Measurements from ENCODE around the gene CT47C1.

Gene CT47C1

DNA sequence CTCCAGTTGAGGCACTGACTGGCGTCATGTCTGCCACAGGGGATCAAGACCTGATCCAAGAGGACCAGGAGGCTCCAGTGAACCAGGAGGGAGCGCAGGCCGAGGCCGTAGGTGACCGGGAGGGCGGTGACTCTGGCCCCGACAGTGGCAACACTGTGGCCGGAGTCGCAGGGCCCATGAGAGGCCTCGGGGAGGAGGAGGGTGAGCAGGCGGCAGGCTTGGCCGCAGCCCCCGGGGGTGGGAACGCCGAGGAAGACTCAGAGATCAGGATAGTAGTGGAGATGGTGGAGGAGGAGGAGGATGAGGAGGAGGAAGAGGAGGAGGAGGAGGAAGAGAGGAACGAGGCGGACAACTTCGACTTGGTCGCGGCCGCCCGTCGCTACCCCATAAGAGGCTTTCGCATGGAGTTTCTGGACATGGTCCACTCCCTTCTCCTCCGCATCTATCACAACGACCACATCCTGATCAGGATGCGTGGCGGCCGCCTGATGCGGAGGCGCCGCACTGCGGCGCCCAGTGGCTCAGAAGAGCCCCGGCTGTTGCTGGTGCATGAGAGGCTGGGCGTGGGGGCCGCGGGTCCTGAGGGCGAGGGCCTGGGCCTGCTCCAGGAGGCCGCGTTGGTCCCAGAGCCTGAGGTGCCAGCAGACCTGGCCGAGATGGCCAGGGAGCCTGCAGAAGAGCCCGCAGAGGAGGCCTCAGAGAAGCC lies 560 bp downstream of the CT47C1 start:
- DNase-seq (ENCODE audit: low read depth in 3 of 3, low spot score in 1 of 3): no peak

DNA sequence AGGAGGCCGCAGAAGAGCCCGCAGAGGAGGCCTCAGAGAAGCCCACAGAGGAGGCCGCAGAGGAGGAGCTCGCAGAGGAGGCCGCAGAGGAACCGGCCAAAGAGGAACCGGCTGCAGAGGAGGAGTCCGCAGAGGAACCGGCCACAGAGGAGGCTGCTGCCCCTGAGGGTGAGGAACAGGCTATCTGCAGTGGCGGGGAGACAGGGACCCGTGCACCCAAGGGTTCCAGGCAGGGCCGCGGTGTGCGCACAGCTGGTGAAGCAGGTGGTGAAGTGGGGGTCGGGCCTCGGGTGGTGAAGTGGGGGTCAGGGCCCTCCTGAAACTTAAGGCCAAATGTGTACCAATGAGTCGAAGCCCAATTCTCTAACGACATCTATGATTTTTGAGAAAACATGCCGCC lies 1.1 kb downstream of the CT47C1 start:
- DNase-seq (ENCODE audit: low read depth in 3 of 3, low spot score in 1 of 3): no peak

GRCh38 chrX:119075270-119076025 lies 2.7 kb downstream of the CT47C1 start:
- no peak for DNase-seq (ENCODE audit: low read depth in 3 of 3, low spot score in 1 of 3)

GRCh38 chrX:119082278-119082677 lies 9.5 kb downstream of the CT47C1 start:
- no peak for DNase-seq (ENCODE audit: low read depth in 3 of 3, low spot score in 1 of 3)

GRCh38 chrX:119084766-119085165 lies 12.0 kb downstream of the CT47C1 start:
- no peak for DNase-seq (ENCODE audit: low read depth in 3 of 3, low spot score in 1 of 3)

DNA sequence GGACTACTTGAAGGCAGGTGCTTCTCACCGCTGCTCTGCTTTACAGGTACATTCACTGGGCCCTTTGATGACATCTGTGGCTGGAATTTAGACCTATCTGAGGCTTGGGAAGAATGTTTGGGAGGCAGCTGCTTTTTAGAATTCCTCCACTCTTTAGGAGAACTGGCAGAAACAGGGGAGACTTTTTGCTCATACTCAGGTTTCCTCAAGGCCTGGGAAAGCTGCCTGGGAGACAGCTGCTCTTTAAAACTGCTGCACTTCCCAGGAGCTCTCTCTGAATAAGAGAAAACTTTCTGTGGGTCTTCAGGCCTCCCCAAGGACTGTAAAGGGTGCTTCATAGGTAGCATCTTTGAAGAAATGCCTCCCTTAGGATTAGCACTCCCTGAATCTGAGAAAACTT lies 14.3 kb downstream of the CT47C1 start:
- DNase-seq (ENCODE audit: low read depth in 3 of 3, low spot score in 1 of 3): no peak

DNA sequence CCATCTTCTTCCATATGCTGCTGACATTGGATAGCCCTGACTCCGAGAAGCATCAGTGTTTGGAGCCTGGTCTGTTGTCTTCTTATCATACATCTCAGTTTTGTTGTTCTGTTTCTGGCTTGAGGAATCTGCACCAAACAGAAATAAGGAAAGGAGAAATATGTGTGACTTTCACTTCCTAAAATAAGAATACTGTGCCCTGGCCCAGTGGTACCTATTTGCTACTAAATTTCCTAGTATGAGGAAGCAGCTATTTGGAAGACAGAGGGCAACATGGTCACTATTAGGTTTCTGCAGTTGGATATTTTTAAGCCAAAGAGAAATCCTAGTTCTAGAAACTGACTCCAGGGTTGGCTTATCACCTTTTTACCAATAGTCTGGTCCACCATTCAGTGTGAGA lies 16.8 kb downstream of the CT47C1 start:
- DNase-seq (ENCODE audit: low read depth in 3 of 3, low spot score in 1 of 3): no peak

DNA sequence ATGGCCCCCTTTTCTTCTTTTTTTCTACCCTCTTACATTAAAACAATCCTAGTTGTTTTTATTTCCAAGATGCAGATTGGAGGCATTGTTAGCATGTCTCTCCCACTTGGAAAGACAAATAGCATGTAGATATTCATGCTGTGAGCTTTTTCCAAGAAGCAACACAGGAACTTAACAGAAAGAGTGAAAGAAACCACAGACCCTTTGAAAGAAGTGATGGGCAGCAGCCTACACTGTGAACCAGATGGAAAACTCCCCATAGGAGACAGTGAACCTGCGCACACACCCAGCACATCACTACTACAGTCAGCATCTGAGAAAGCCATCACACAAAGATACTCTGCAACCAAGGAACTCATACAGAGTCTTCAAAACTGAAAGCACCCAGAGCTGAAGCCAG lies 17.8 kb downstream of the CT47C1 start:
- no peak for DNase-seq (ENCODE audit: low read depth in 3 of 3, low spot score in 1 of 3)

DNA sequence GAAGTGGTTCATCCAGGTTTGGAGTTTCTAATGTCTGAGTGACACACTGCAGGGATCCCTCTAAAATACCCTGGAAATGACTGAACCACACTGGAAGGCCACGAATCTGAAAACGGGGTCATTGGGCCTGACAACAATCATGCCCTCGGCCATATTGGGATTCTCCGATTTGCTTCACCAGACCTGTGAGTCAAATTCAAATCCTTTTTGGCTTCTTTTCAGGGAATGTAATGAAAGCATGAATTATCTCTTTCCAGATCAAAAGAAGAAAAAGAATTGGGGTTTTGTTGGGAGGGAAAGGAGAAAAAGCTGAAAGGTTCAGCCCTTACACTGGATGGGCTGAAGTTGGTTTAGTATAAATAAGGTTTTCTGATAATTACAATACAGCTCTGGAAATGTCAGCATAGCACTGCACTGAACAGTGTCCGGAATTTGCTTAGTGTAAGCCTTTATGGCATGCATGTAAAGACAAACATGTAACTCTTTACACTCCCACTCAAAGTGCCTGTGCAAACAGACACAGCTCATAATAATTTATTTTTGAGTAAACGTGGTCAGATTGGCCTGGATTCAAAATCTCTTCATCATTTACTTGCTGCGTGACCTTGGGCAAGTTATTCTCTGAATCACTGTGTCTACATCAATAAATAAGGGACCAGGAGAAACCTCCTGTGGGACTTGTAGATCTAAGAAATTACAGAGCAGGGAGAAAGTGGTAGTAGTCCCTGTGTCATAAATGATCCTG lies 21.4 kb downstream of the CT47C1 start:
- no peak for DNase-seq (ENCODE audit: low read depth in 3 of 3, low spot score in 1 of 3)

GRCh38 chrX:119094819-119095218 lies 22.0 kb downstream of the CT47C1 start:
- no peak for DNase-seq (ENCODE audit: low read depth in 3 of 3, low spot score in 1 of 3)

DNA sequence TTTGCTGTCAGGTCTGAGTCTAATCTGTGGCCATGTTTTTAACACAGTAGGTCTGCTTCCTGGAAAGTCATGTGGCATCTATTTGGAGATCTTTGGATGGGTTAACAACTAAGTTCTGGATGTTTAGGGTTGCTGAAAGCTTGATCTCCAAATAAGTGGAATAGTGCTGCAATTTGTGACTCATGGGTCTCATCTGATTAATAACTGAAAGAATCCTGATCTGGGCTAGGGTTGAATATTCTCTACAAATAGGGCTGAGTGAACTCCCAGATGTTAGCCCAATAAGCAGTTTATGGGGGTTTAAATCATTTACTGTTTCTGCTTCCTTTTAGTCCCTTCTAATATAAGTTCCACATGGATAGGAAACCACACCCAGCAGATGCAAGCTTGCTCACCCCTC lies 23.1 kb downstream of the CT47C1 start:
- DNase-seq (ENCODE audit: low read depth in 3 of 3, low spot score in 1 of 3): no peak

DNA sequence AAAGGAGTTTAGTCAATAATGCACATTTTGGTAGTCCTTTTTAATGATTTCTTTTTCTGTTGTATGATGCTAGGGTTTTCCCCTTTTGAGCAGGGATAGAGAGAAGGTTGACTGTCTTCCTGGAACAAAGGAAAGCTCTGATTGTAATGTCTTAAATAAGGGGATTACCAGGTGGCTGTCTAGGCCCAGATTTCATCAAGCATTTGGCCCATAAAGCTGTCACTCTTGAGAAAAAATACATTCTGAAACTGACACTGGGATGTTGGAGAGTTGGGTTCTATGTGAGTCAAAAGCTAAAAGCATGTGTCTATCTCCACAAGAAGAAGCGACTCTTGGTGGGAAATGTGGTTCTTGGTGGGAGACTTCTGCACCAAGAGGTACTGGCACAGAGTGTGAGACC lies 28.4 kb downstream of the CT47C1 start:
- no peak for DNase-seq (ENCODE audit: low read depth in 3 of 3, low spot score in 1 of 3)

DNA sequence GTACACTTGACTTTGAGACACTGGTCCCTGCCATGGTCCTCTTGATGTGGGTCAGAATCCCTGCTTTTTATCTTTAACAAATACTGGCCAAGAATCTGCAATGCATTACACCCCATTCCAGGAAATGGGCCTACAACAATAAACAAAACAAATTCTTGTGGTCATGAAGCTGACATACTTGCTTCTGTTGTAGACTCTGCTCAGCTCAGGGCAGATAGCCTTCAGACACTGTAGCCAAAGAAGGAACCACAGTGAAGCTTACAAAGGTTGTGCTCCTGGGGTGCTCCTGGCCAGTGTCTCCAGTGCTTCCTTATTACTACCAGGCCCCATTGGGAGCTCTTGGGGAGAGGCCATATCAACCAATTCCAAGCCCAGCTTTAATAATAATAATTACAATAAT lies 33.0 kb downstream of the CT47C1 start:
- no peak for DNase-seq (ENCODE audit: low read depth in 3 of 3, low spot score in 1 of 3)

- no peak for DNase-seq (ENCODE audit: low read depth in 3 of 3, low spot score in 1 of 3)
Observed at GRCh38 chrX:119107206-119107605, 34.4 kb downstream of the CT47C1 start.

DNA sequence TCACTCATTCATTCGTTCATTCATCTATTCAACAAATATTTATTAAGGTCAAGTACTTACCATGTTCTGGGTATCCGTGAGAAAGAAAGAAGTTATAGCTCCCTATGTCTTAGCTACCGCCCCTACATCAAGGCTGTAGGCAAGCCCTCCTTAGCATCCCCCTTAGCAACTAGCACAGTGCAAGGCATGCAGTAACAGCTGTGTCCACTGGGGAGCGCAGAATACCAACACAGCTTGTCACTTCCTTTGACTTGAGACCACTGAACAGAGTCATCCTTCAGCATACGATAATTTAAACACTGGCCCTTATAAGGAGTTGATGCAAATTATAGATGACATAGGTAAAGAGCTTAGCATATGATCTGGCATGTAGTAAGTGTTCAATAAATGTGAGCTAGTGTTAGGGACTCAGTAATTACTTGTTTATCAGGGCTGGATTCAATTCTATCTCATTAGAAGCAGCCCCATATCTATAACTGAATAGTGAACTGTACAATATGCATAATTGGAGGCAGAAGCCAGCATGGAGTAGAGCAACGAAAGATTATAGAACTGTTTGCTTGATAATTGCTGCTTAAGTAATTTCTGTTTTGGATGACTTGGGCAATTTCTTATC lies 46.1 kb downstream of the CT47C1 start:
- DNase-seq (ENCODE audit: low read depth in 3 of 3, low spot score in 1 of 3): peak in 1 of 3 donors; percentile 15

- no peak for DNase-seq (ENCODE audit: low read depth in 3 of 3, low spot score in 1 of 3)
Observed at GRCh38 chrX:119121341-119121740, 48.5 kb downstream of the CT47C1 start.
